Esophagus squamous epithelium (tissue), 5 donors: ENCODE measurements around the gene GCK. TPM values are rescaled to one million over a fixed set of nuclear protein-coding genes. Genes with fewer than 3 reads are reported as not detected.

Source experiments
- DNase-seq: peaks from one replicate; lab custom pipeline; 2025; lab: John Stamatoyannopoulos, UW
- H3K27ac ChIP-seq, 4 donors: fragments of 200-600 bp; sonication (generic); one replicate each; pipeline ENCODE4 v1.5.1; 2016 to 2019; ENCODE audit warnings: mild to moderate bottlenecking in 1 of 4
- H3K27me3 ChIP-seq, 4 donors: fragments of 200-600 bp; sonication (generic); 1 replicate in 3 of 4; 2 replicates in 1 of 4; pipeline versions ENCODE4 v1.5.1 to v1.6.0; 2017 to 2021; ENCODE audit warnings: antibody characterized with exemption in 1 of 4
- H3K36me3 ChIP-seq, 3 donors: fragments of 200-600 bp; sonication (generic); one replicate each; pipeline ENCODE4 v1.5.1; 2016 to 2019
- H3K4me1 ChIP-seq, 3 donors: fragments of 200-600 bp; sonication (generic); one replicate each; pipeline ENCODE4 v1.5.1; 2017 to 2019
- H3K4me3 ChIP-seq, 4 donors: fragments of 200-600 bp; sonication (generic); 1 replicate in 3 of 4; 2 replicates in 1 of 4; pipeline ENCODE4 v1.5.1; 2016 to 2019; ENCODE audit warnings: mild to moderate bottlenecking in 2 of 4, moderate library complexity in 1 of 4
- H3K9me3 ChIP-seq, 3 donors: fragments of 200-600 bp; sonication (generic); one replicate each; pipeline ENCODE4 v1.5.1; 2016 to 2019
- CTCF ChIP-seq, 6 experiments: fragments of 450-650 bp in 4 of 6; fragments of 200-600 bp in 2 of 6; sonication (generic) in 2 of 6; IDR thresholded peaks; one replicate each; pipeline ENCODE4 v1.5.1; 2016 to 2019; ENCODE audit warnings: antibody characterized with exemption in 6 of 6, mild to moderate bottlenecking in 4 of 6, moderate library complexity in 4 of 6
- POLR2A ChIP-seq, 4 donors: fragments of 450-650 bp; IDR thresholded peaks; one replicate each; pipeline ENCODE4 v1.6.1; 2017; ENCODE audit warnings: antibody characterized with exemption in 4 of 4, mild to moderate bottlenecking in 4 of 4, moderate library complexity in 3 of 4
- WGBS, 2 donors: methylation state at CpG; one replicate each; pipeline ENCODE4 v1.1.5; 2018; 5-methylcytosine and 5-hydroxymethylcytosine counted together
- intact Hi-C: fragments of 100-400 bp; cut with DNase I; formaldehyde crosslinking; loops from one replicate; pipeline ENCODE4 v1.15.0; 2022
- total RNA-seq, 4 donors: library from RNA; depleted of rRNA; stranded (reverse); fragments of >200 nt; gene quantifications; one replicate each; pipeline ENCODE4 v1.1.0, GENCODE V29; 2016
- donor health status: DM: yes; HTN: yes; CAD: no.

GCK gene
- total RNA-seq, 4 donors from 2014 or later, result 0.38 TPM; not detected in 3

- Histone ChIP-seq H3K27ac (no peak overlapping the region), H3K27me3 (peaks cover 0 to 11% (median 0%) of the 10 kb centered on the region in 4 donors), H3K36me3 (no peaks in the 10 kb centered on the region), H3K4me1 (peaks cover 1 to 4% (median 1%) of the 10 kb centered on the region in 3 donors), H3K4me3 (no peak overlapping the region), H3K9me3 (no peaks in the 10 kb centered on the region)
- whole genome bisulfite sequencing, 2 donors, result 76 to 82% methylated on average over 2 to 4 of the region's 10 CpGs
- TF ChIP-seq CTCF (IDR thresholded peaks at IDR 0.05), result no peak
- TF ChIP-seq POLR2A (IDR thresholded peaks at IDR 0.05), result no peak
- DNase-seq, result no peak
- intact Hi-C loops, result no loop called here
Observed at GRCh38 chr7:44140341-44140740, 48.9 kb downstream of the GCK start.

- Histone ChIP-seq H3K9me3 (no peaks in the 10 kb centered on the region), H3K4me1 (no peaks in the 10 kb centered on the region), H3K4me3 (no peak overlapping the region), H3K36me3 (no peaks in the 10 kb centered on the region), H3K27me3 (peaks cover 0 to 2% (median 0%) of the 10 kb centered on the region in 4 donors), H3K27ac (no peak overlapping the region)
- TF ChIP-seq CTCF (IDR thresholded peaks at IDR 0.05) (no peak), POLR2A (IDR thresholded peaks at IDR 0.05) (no peak)
- intact Hi-C loops, result no loop called here
- no peak for DNase-seq
- WGBS, 2 donors, result 89 to 98% methylated on average over 7 of the region's 14 CpGs
Observed at GRCh38 chr7:44139311-44140010, 49.8 kb downstream of the GCK start.

- H3K27me3 ChIP-seq, result no peaks in the 10 kb centered on the region
- no peaks in the 10 kb centered on the region for H3K9me3 ChIP-seq
- WGBS, 2 donors, result 67 to 82% methylated on average over 1 to 2 of the region's 8 CpGs
- H3K4me3 ChIP-seq, result no peak overlapping the region
- no peak for DNase-seq
- no peaks in the 10 kb centered on the region for H3K36me3 ChIP-seq
- no peaks in the 10 kb centered on the region for H3K4me1 ChIP-seq
- H3K27ac ChIP-seq, result no peak overlapping the region
- intact Hi-C loops, result no loop called here
- TF ChIP-seq POLR2A (IDR thresholded peaks at IDR 0.05) (no peak), CTCF (IDR thresholded peaks at IDR 0.05) (no peak)
Observed at GRCh38 chr7:44138698-44139097, 50.5 kb downstream of the GCK start.

- intact Hi-C loops, result no loop called here
- no peak overlapping the region for H3K4me3 ChIP-seq
- 86 to 89% methylated on average over 5 of the region's 5 CpGs for WGBS, 2 donors
- no peaks in the 10 kb centered on the region for H3K36me3 ChIP-seq
- H3K27me3 ChIP-seq, result no peaks in the 10 kb centered on the region
- H3K9me3 ChIP-seq, result no peaks in the 10 kb centered on the region
- H3K27ac ChIP-seq, result no peak overlapping the region
- DNase-seq, result no peak
- no peaks in the 10 kb centered on the region for H3K4me1 ChIP-seq
- TF ChIP-seq POLR2A (IDR thresholded peaks at IDR 0.05) (no peak), CTCF (IDR thresholded peaks at IDR 0.05) (no peak)
Observed at GRCh38 chr7:44136731-44137130, 52.5 kb downstream of the GCK start.

GRCh38 chr7:44134943-44135628 is 54.2 kb downstream of the GCK start:
- DNase-seq, result no peak
- H3K27ac ChIP-seq, result no peak overlapping the region
- no peaks in the 10 kb centered on the region for H3K36me3 ChIP-seq
- no peak overlapping the region for H3K4me3 ChIP-seq
- WGBS, 2 donors, result 70 to 84% methylated on average over 4 of the region's 4 CpGs
- intact Hi-C loops, result no loop called here
- TF ChIP-seq CTCF (IDR thresholded peaks at IDR 0.05) (no peak), POLR2A (IDR thresholded peaks at IDR 0.05) (no peak)
- H3K9me3 ChIP-seq, result no peaks in the 10 kb centered on the region
- H3K27me3 ChIP-seq, result no peaks in the 10 kb centered on the region
- H3K4me1 ChIP-seq, result no peaks in the 10 kb centered on the region
